PC-9 (cell line): Measurements from ENCODE around the gene ADAM19.

Experiments
- CTCF ChIP-seq: fragments of 200-600 bp; sonication (generic); conservative IDR thresholded peaks from 2 replicates; pipeline ENCODE4 v1.6.1; 2017; ENCODE audit warnings: mixed run types, antibody characterized with exemption, mild to moderate bottlenecking, moderate library complexity
- EZH2 ChIP-seq: fragments of 200-600 bp; sonication (generic); IDR thresholded peaks from 2 replicates; pipeline ENCODE4 v1.8.0; 2017; ENCODE audit warnings: antibody characterized with exemption, low read depth

DNA sequence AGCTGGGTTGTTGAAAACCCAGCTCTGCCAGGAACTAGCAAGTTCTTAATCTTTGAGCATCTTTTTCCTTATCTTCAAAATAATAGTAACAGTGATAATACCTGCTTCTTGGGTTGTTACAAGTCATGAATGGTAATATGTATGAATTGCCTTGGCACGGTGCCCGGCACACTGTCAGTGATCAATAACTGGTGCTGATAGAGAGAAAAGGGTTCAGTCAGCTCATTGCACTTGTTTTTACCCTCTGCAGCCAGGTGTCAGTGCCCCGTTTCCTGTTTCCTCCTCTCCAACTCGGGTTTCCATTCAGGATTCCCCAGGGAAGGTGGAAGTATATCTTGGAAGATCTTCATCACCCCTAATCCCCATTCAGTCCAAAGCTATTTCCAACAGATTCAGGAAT is 131.4 kb downstream of the ADAM19 start:
- TF ChIP-seq CTCF (no peak), EZH2 (no peak)
